ENCODE results near the gene MAP2K7. TPM values are rescaled to one million over a fixed set of nuclear protein-coding genes. Genes with fewer than 3 reads are reported as not detected.

The MAP2K7 gene
- polyA plus RNA-seq, 1 donor, result 26.9 TPM

GRCh38 chr19:7918615-7919421 lies 15.1 kb downstream of the MAP2K7 start:
- DNase-seq, result no peak

GRCh38 chr19:7919610-7920518 lies 16.2 kb downstream of the MAP2K7 start, which contains the start of gene SNAPC2:
Gene SNAPC2, plus strand, starts transcription at chr19:7920338. Its CDS starts 29 bp downstream, at chr19:7920367.
- peak; percentile 92 for DNase-seq

DNA sequence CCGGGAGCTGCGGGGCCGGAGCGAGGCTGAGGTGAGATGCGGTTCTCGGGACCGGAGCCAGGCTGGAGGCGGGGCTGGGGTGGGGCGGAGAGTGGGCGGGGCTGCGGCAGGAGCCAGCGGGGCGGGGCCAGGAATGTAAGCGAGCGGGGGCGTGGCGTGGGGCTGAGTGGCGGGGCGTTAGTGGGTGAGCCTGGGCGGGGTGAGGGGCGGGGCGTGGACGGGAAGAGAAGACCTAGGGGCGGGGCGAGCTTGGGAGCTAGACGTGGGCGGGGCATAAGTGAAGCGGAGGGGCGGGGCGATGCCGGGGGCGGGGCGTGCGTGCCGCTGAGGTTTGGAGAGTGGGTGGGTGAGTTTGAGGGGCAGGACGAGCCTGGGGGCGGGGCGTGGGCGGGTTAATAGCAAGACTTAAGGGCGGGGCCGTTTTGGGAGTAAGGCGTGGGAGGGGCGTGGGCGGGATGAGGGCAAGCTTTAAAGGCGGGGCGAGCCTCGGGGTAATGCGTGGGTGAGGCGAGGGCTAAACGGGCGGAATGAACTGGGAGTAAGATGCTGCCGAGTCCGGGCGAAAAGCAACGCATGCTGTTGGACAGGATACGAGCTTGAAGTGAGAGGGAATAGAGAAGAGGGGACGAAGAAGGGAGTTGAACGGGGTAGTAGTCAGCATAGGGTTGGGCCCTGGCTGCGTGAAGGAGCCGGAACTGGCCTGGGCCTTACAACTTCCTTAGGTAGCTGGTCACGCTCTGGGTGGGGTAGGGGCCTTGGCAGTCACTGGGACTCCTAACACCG lies 17.0 kb downstream of the MAP2K7 start:
- peak; percentile 94 for DNase-seq

DNA sequence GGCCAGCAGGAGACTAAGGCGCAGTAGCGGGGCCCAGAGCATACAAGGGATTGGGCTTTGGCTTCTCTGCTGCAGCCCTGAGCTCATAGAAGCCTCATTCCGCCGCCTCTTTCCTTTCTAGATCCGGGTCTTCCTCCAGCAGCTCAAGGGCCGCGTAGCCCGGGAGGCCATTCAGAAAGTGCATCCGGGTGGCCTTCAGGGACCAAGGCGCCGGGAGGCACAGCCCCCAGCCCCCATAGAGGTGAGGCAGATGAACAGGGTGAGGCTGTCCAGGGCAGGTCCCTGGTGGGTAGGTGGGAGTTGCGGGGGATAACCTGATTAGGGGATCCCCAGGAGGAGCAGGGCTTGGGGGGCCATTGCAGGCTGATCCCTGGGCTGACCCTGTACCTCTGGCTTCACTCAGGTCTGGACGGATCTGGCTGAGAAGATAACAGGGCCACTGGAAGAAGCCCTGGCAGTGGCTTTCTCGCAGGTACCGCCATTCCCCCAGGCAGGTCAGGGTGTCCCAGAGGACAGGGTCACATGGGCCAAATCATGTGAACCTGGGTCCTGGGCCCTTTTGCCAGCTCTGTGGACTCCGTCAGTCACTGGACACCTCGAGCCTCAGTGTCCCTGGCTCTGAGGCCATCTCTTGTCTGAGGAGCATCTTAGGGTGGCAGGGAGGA lies 17.8 kb downstream of the MAP2K7 start:
- no peak for DNase-seq

GRCh38 chr19:7921967-7922835 lies 18.5 kb downstream of the MAP2K7 start:
- DNase-seq, result no peak

GRCh38 chr19:7922836-7923195 lies 19.1 kb downstream of the MAP2K7 start:
- no peak for DNase-seq

DNA sequence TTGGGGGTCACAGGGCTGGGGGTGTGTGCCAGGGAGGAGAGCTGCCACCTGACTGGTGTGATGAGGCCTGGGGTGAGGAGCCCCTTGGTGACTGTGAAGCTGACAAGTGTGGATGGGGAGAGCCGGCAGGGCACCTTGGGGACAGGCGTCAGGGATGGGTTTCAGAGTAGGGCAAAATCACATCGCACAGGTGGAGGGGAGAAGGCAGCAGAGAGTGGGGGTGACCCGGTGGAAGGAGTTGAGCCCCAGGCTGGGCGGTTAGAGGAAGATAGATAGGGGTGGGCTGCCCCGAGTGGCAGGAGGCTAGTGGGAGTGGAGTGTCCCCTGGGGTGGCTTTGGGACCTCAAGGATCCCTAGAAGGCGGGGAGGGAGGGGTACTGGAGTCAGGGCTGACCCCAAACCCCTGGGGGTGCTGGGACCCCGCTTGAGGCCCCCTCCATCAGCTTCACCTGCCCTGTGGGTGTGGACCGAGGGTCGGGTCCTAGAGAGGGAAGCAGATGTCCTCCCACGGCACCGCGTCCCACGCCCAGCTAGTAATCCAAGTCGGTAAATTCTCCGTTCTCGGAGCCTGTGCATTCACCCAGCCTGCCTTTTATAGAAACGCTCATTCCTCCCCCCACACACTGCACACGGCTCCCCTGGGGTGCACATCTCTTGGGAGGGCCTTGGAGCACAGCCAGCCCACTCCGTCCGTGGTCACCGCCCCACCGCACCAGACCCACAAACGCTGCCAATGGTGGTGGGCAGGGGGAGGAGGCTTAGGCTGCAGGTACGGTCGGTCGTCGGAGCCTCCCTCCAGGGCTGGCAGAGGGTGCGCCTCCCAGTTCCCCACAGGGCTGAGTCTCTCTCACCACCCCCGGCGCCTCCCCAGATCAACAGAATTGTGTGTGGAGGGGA lies 19.9 kb downstream of the MAP2K7 start:
- DNase-seq, result no peak

DNA sequence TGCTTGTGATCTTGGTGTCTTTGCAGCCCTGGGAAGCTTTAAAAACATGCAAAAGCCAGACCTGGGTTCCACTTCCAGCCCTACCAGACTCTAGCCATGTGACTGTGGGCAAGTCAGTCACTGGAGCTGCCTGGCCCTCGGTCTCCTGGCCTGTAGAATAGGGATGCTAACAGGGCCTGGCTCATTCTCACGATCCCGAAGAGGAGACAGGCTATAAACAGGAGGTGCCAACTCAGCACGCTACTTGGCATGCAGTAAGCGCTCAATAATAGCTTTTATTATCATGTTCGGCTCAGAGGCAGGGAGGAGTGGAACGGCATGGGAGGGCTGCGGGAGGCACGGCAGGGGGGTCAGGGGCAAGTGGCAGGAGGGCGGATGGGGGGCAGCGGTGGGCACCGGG lies 20.6 kb downstream of the MAP2K7 start:
- DNase-seq, result no peak

- DNase-seq, result no peak
Observed at GRCh38 chr19:7924651-7925170, 21.0 kb downstream of the MAP2K7 start.

GRCh38 chr19:7925171-7925851 lies 21.6 kb downstream of the MAP2K7 start:
- peak; percentile 81 for DNase-seq

GRCh38 chr19:7926021-7926726 lies 22.5 kb downstream of the MAP2K7 start, which contains the start of gene CTXN1:
Gene CTXN1, minus strand, starts transcription at chr19:7926135. Its CDS starts 597 bp downstream, at chr19:7925538.
- no peak for DNase-seq

DNA sequence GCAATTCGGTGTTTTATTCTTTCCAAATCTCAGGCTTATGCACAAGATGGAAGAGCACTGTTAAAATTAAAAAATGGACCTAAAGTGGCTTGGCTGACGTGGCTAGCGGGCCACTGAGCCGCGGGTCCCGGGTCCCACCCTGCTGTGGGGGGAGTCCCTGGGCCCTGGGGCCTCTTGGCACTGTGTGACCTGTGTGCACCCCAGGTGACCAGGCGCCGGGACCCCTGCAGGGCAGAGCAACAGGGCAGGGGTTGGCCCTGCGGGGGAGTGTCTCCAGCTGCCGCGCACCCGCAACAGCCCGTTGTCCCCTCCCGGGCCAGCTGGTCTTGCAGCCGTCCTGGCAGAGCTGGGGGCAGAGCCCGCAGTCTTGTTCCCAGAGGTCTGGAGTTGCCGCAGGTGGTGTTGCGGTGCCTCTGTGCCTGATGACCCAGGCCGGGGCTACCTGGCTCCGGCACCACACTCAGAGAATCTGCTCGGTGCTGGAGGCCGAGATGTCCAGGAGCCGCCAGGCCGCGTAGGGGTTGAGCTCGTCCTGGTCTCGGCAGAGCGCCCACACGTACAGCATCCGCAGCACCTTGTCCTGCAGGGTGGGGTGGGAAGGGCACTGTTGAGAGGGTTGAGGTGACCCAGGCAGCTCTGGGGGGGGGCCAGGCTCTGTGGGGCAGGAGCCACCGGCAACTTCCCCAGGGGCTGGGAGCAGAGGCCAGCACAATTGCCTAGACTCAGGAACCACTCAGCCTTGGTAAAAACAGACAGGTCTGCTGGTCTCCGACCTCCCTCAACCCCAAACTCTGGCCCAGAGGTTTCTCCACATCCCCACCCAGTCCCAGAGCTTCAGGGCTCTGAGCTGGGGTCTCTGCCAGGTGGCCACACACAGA lies 23.3 kb downstream of the MAP2K7 start:
- DNase-seq, result no peak

- no peak for DNase-seq
Observed at GRCh38 chr19:7927605-7928333, 24.1 kb downstream of the MAP2K7 start.

DNA sequence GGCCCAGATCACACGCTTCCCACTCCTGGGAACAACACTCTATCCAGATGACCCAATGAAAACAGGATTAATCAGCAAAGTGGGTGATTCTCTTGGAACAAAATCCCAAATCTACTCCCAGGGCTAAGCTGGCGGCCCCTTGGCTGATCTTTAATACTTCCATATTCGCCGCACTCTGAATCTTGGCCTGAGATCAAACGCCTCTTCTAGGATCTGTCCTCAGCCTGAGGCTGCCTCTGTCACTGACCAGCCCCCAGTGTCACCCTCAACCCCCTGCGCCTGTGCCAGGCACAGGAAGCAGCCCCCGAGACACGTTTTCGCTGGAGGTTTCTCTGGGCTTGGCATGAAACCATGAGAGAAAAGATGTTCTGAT lies 24.6 kb downstream of the MAP2K7 start:
- DNase-seq, result no peak

- no peak for DNase-seq
Observed at GRCh38 chr19:7928741-7929701, 25.3 kb downstream of the MAP2K7 start.
